Mucosa of rectum (tissue), 2 donors: ENCODE results near the gene USP43.

Experiments
- H3K27ac ChIP-seq, 2 donors: one replicate each; pipeline ENCODE4 v1.7.0; 2013; ENCODE audit warnings: inconsistent platforms in 2 of 2, low read depth in 2 of 2, low read length in 2 of 2
- H3K27me3 ChIP-seq, 2 donors: one replicate each; pipeline ENCODE4 v1.7.0; 2013; ENCODE audit warnings: low read length in 2 of 2; ENCODE audit not compliant: control insufficient read depth in 2 of 2, insufficient read depth in 2 of 2
- H3K36me3 ChIP-seq, 2 donors: one replicate each; pipeline ENCODE4 v1.7.0; 2013; ENCODE audit warnings: low read length in 2 of 2; ENCODE audit not compliant: control insufficient read depth in 2 of 2, insufficient read depth in 2 of 2
- H3K4me1 ChIP-seq, 2 donors: one replicate each; pipeline ENCODE4 v1.7.0; 2013; ENCODE audit warnings: low read length in 2 of 2, mild to moderate bottlenecking in 1 of 2; ENCODE audit not compliant: control insufficient read depth in 2 of 2, insufficient read depth in 2 of 2
- H3K4me3 ChIP-seq, 2 donors: one replicate each; pipeline ENCODE4 v1.7.0; 2013; ENCODE audit warnings: low read length in 2 of 2
- H3K9ac ChIP-seq, 2 donors: one replicate each; pipeline ENCODE4 v1.7.0; 2013; ENCODE audit warnings: low read length in 2 of 2, low read depth in 1 of 2, mild to moderate bottlenecking in 1 of 2
- H3K9me3 ChIP-seq, 2 donors: one replicate each; pipeline ENCODE4 v1.7.0; 2013; ENCODE audit warnings: low read length in 2 of 2; ENCODE audit not compliant: control insufficient read depth in 2 of 2
- donor health status: healthy.
- donor health status: Normal muscosa, but diverticular disease.

Gene USP43

DNA sequence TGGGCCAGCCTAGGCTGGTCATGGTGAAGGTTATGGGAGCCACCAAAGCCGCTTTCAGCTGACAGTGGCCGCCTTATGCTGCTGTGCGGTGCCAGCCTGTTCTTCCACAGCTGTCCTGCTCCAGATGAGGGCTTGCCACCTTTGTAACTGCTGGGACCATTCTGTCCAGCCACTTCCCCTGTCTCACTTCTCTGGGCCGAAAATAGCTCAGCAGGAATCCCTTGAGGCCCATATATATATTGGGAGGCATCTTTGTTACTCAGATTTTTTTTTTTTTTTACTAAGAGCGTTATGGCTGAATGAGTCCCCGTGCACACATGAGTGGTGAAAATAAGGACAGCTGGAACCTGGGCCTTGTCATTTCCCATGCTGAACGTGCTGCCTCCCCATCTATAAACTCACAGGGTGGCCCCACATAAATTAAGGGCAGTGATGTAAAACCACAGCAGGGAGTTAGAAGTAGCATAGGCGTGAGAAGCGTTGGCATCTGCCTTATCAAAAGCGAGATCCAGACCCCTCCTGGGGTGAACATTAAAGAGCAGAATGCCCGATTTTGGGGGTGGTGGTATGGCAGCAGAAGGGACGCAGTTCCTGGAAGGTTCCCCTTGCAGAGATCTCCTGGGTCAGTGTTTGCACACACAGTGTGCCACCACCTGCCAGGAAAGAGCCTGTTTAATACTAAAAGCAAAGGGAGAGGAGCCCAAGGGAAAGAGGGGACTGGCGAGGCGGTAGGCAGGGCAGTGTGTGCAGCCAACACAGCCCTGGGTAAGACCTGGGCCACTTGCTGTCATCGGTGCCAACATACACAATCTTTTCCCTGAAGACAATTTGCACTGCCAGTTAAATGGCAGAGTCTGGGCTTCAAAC lies 57.8 kb downstream of the USP43 start:
- H3K27me3 ChIP-seq = no peaks in the 10 kb centered on the region

DNA sequence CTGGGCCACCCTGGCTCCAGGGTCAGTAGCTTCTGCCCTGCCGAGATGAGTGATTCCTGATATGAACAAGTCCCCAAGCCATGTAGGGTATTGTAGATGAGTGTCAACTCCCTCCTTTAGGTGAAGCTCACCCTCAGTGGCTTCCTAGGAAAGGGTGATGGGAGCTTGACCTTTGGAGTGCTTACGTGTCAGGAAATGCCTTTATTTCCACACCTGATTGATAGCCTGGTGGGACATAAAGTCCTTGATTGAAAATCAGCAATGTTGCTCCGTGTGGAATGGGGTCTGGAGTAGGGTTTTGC lies 58.4 kb downstream of the USP43 start:
- H3K36me3 ChIP-seq = peaks cover 26 to 30% of the 10 kb centered on the region in 2 donors
- H3K4me3 ChIP-seq = no peak overlapping the region
- H3K27me3 ChIP-seq = no peaks in the 10 kb centered on the region
- no peak overlapping the region for H3K9ac ChIP-seq
- no peaks in the 10 kb centered on the region for H3K4me1 ChIP-seq
- no peak overlapping the region for H3K27ac ChIP-seq
- H3K9me3 ChIP-seq = no peaks in the 10 kb centered on the region

More for the DNA sequence above, 57.8 kb downstream of the USP43 start:
- no peaks in the 10 kb centered on the region for H3K4me1 ChIP-seq
- H3K4me3 ChIP-seq = no peak overlapping the region
- no peak overlapping the region for H3K9ac ChIP-seq
- H3K36me3 ChIP-seq = peaks cover 27 to 28% of the 10 kb centered on the region in 2 donors
- no peak overlapping the region for H3K27ac ChIP-seq
- H3K9me3 ChIP-seq = no peaks in the 10 kb centered on the region

DNA sequence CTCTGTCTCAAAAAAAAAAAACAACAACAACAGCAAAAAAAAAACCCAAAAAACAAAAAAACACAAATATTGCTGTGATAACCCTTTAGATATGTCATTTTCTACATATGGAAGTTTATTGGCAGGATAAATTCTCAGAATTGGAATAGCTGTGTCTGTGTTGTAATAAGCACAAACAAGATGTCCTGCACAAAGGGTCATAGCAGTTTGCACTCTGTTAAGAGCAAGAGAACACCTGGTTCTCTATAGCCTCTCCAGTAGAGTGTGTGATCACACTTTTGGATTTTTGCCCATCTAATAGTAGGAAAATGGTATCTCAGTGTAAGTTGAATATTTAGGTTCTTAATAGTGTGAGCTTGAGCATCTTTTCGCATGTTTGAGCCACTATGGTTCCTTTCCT lies 60.4 kb downstream of the USP43 start:
- no peaks in the 10 kb centered on the region for H3K4me1 ChIP-seq
- H3K9me3 ChIP-seq = no peaks in the 10 kb centered on the region
- H3K4me3 ChIP-seq = no peak overlapping the region
- H3K9ac ChIP-seq = no peak overlapping the region
- H3K27me3 ChIP-seq = no peaks in the 10 kb centered on the region
- no peak overlapping the region for H3K27ac ChIP-seq
- H3K36me3 ChIP-seq = peaks cover 13 to 19% of the 10 kb centered on the region in 2 donors

DNA sequence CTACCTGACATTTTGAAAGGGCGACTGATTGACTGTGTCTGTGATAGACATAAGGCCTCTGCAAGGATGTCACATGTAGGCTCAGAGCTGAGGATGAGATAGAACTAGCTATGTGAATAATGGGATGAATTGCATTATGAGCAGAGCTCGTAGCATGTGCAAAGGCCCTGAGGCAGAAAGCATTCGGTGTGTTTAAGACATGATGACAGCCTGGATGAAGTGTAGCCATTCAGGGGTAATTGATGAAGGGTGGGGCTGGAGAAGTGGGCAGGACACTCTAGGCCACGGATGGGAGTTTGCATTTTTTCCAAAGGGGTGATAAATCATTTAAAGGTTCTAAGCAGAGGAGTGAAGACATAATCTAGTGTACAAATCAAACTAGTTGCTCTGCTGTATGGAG lies 62.6 kb downstream of the USP43 start:
- H3K27ac ChIP-seq = no peak overlapping the region
- peaks cover 15 to 17% of the 10 kb centered on the region in 2 donors for H3K36me3 ChIP-seq
- no peak overlapping the region for H3K4me3 ChIP-seq
- H3K4me1 ChIP-seq = no peaks in the 10 kb centered on the region
- no peaks in the 10 kb centered on the region for H3K27me3 ChIP-seq
- H3K9ac ChIP-seq = no peak overlapping the region
- no peaks in the 10 kb centered on the region for H3K9me3 ChIP-seq

DNA sequence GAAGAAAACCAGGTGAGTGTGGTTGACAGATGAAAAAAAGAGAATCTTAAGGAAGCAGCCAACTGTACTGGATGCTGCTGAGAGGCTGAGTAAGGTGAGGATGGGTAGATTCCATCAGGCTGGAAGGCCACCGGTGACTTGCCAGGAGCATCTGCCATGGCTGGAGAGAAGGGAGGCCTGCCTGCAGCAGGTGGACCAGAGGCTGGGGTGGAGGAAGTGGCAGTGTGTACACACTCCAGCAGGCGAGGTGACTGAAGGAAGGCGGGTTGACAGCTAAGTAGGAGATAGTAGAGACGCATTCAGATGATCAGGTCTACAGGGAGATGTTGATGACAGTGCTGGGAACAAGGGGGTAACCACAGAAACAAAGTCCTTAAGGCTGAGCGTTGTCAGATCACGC lies 69.5 kb downstream of the USP43 start:
- no peaks in the 10 kb centered on the region for H3K27me3 ChIP-seq
- no peak overlapping the region for H3K27ac ChIP-seq
- H3K4me1 ChIP-seq = no peaks in the 10 kb centered on the region
- H3K9ac ChIP-seq = no peak overlapping the region
- H3K36me3 ChIP-seq = peaks cover 9 to 15% of the 10 kb centered on the region in 2 donors
- no peak overlapping the region for H3K4me3 ChIP-seq
- H3K9me3 ChIP-seq = no peaks in the 10 kb centered on the region

DNA sequence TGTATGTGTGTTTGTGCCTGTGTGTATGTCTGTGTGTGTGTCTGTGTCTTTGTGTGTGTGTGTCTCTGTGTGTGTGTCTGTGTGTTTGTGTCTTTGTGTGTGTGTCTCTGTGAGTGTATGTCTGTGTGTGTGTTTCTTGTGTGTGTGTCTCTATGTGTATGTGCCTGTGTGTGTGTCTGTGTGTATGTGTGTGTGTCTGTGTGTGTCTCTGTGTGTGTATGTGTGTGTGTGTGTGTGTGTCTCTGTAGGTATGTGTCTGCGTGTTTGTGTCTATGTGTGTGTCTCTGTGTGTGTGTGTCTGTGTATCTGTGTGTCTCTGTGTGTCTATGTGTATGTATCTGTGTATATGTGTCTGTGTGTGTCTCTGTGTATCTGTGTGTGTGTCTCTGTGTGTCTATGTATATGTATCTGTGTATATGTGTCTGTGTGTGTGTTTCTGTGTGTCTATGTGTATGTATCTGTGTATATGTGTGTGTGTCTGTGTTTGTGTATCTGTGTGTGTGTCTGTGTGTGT lies 70.2 kb downstream of the USP43 start:
- Histone ChIP-seq H3K27me3 (no peaks in the 10 kb centered on the region), H3K4me3 (no peak overlapping the region), H3K4me1 (no peaks in the 10 kb centered on the region), H3K9me3 (no peaks in the 10 kb centered on the region), H3K27ac (no peak overlapping the region), H3K36me3 (peaks cover 6 to 11% of the 10 kb centered on the region in 2 donors), H3K9ac (no peak overlapping the region)

DNA sequence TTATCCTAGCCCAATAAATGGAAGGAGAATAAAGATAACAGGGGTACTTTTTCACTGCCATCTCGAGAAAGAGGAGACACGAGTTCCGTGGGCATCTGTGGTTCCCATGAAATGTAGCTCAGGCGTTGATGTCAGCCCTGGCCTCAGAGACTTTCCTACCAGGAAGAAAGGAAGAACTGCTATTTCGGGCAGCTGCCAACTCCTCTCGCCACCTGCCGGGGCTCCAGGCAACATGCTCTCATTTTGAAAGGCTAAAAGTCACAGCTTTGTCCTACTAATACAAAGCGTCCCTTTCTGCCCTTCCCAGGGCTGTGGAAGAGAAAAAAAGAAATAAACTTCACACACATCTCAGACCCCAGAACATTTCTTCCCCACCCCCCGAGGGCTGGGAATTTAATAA lies 80.3 kb downstream of the USP43 start:
- Histone ChIP-seq H3K4me1 (no peaks in the 10 kb centered on the region), H3K36me3 (peaks cover 4% of the 10 kb centered on the region in 2 donors), H3K9ac (no peak overlapping the region), H3K27me3 (no peaks in the 10 kb centered on the region), H3K9me3 (no peaks in the 10 kb centered on the region), H3K4me3 (no peak overlapping the region), H3K27ac (no peak overlapping the region)

DNA sequence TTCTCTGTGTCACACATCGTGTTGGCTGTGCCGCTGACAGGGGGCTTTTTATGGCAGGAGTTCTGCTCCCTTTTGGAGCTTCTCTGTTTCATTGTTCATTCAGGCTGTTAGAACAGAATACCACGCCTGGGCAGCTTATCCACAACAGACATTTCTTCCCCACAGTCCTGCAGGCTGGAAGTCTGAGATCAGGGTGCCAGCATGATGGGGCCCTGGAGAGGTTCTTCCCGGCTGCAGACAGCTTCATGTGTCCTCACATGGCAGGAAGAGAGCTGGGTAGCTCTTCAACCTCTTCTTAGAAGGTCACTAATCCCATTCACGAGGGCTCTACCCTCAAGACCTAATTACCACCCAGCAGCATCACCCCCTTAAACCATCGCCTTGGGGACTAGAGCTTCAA lies 81.0 kb downstream of the USP43 start:
- no peaks in the 10 kb centered on the region for H3K4me1 ChIP-seq
- no peaks in the 10 kb centered on the region for H3K27me3 ChIP-seq
- H3K9me3 ChIP-seq = no peaks in the 10 kb centered on the region
- no peak overlapping the region for H3K4me3 ChIP-seq
- H3K27ac ChIP-seq = no peak overlapping the region
- H3K9ac ChIP-seq = no peak overlapping the region
- peaks cover 4% of the 10 kb centered on the region in 2 donors for H3K36me3 ChIP-seq

DNA sequence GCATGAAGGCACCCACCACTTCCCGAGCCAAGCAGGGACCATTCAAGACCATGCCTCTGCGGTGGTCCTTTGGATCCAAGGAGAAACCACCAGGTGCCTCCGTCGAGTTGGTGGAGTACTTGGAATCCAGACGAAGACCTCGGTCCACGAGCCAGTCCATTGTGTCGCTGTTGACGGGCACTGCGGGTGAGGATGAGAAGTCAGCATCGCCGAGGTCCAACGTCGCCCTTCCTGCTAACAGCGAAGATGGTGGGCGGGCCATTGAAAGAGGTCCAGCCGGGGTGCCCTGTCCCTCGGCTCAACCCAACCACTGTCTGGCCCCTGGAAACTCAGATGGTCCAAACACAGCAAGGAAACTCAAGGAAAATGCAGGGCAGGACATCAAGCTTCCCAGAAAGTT lies 82.7 kb downstream of the USP43 start:
- no peak overlapping the region for H3K9ac ChIP-seq
- H3K4me3 ChIP-seq = no peak overlapping the region
- no peaks in the 10 kb centered on the region for H3K27me3 ChIP-seq
- H3K27ac ChIP-seq = no peak overlapping the region
- no peaks in the 10 kb centered on the region for H3K4me1 ChIP-seq
- H3K36me3 ChIP-seq = peaks cover 4% of the 10 kb centered on the region in 2 donors
- no peaks in the 10 kb centered on the region for H3K9me3 ChIP-seq

DNA sequence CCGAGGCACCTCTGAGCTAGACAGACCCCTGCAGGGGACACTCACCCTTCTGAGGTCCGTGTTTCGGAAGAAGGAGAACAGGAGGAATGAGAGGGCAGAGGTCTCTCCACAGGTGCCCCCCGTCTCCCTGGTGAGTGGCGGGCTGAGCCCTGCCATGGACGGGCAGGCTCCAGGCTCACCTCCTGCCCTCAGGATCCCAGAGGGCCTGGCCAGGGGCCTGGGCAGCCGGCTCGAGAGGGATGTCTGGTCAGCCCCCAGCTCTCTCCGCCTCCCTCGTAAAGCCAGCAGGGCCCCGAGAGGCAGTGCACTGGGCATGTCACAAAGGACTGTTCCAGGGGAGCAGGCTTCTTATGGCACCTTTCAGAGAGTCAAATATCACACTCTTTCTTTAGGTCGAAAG lies 83.2 kb downstream of the USP43 start:
- H3K4me3 ChIP-seq = no peak overlapping the region
- H3K36me3 ChIP-seq = peaks cover 4% of the 10 kb centered on the region in 2 donors
- H3K9me3 ChIP-seq = no peaks in the 10 kb centered on the region
- H3K9ac ChIP-seq = no peak overlapping the region
- no peaks in the 10 kb centered on the region for H3K27me3 ChIP-seq
- no peaks in the 10 kb centered on the region for H3K4me1 ChIP-seq
- no peak overlapping the region for H3K27ac ChIP-seq
